ENCODE measurements around the gene TYROBP. TPM values are rescaled to one million over a fixed set of nuclear protein-coding genes. Genes with fewer than 3 reads are reported as not detected.

Gene TYROBP
- total RNA-seq, 1 experiment from 2014 or later = not detected

- H3K4ac ChIP-seq (ENCODE audit: low read depth, low read length) = no peak overlapping the region
- no peak overlapping the region for H3K18ac ChIP-seq (ENCODE audit: insufficient read length, low read depth, low read length)
- Mint-ChIP-seq H3K4me1 (peaks cover 9 to 13% of the 10 kb centered on the region in 2 experiments), H3K36me3 (ENCODE audit: insufficient read depth in 1 of 3, low read depth in 3 of 3) (peaks cover 0 to 3% (median 0%) of the 10 kb centered on the region in 3 experiments; a peak in 2 of 7 replicates), H3K4me3 (peak overlapping the region; percentile 62 to 81), H3K27me3 (ENCODE audit: low read depth) (peaks cover 88% of the 10 kb centered on the region), H3K9me3 (no peaks in the 10 kb centered on the region; a peak in 1 of 5 replicates), H3K27ac (peak overlapping the region in 1 of 3 experiments; percentile 74; a peak in 1 of 7 replicates)
- no peaks in the 10 kb centered on the region for H3K4me1 ChIP-seq (ENCODE audit: insufficient read depth, low read length)
- H3K79me1 ChIP-seq (ENCODE audit: insufficient read depth, low read depth, low read length, poor library complexity, severe bottlenecking) = no peaks in the 10 kb centered on the region
- peaks cover 3% of the 10 kb centered on the region for H4K20me1 ChIP-seq (ENCODE audit: control insufficient read depth, insufficient read depth, insufficient read length)
- H4K91ac ChIP-seq (ENCODE audit: insufficient read length, low read depth, low read length) = no peak overlapping the region
- H2AK5ac ChIP-seq (ENCODE audit: insufficient read length, low read length) = no peak overlapping the region
- no peaks in the 10 kb centered on the region for H3K9me3 ChIP-seq (ENCODE audit: control insufficient read depth, low read depth, low read length)
- no peak overlapping the region for H4K5ac ChIP-seq (ENCODE audit: insufficient read length, low read depth, low read length)
- no CpG with 5 or more reads among the region's 55 CpGs for WGBS (ENCODE audit: extremely low coverage, insufficient read length, low lambda C conversion rate)
- peak overlapping the region; percentile 71 for H3K4me2 ChIP-seq (ENCODE audit: insufficient read depth, insufficient read length, low read length)
- no peak overlapping the region for H4K8ac ChIP-seq (replicated peaks; ENCODE audit: insufficient read length, low read depth, low read length)
- no peak overlapping the region for H2BK120ac ChIP-seq (ENCODE audit: low read depth, low read length, poor library complexity, severe bottlenecking)
- H3K23ac ChIP-seq (ENCODE audit: insufficient read length, low read depth, low read length) = no peak overlapping the region
- H3T11ph ChIP-seq (ENCODE audit: low read length) = no peak overlapping the region
- no peak overlapping the region for H3K27ac ChIP-seq (ENCODE audit: insufficient read length, low read depth, low read length)
- H2BK15ac ChIP-seq (ENCODE audit: low read depth, low read length) = no peak overlapping the region
- no peak overlapping the region for H2AFZ ChIP-seq (ENCODE audit: low read length)
- peaks cover 4% of the 10 kb centered on the region; the same call in 1 of the 2 replicates for H3K27me3 ChIP-seq (ENCODE audit: insufficient read depth, low read length)
- peak; percentile 98 for DNase-seq
- H3K79me2 ChIP-seq (ENCODE audit: insufficient read depth, low read length) = no peaks in the 10 kb centered on the region
- H3K56ac ChIP-seq (ENCODE audit: insufficient read length, low read depth, low read length) = no peak overlapping the region
- H2BK12ac ChIP-seq (ENCODE audit: insufficient read length, low read depth, low read length) = no peak overlapping the region
- H3K9ac ChIP-seq (ENCODE audit: extremely low read depth, insufficient read length, low read length) = peak overlapping the region; percentile 0
- H2BK5ac ChIP-seq (ENCODE audit: insufficient read length, low read length) = no peak overlapping the region
- peak overlapping the region; percentile 19; the same call in 1 of the 2 replicates for H3K14ac ChIP-seq (ENCODE audit: insufficient read depth, low read length)
- no peak overlapping the region for H2BK20ac ChIP-seq (ENCODE audit: low read depth, low read length, poor library complexity, severe bottlenecking)
- peaks cover 17% of the 10 kb centered on the region for H3K23me2 ChIP-seq (ENCODE audit: insufficient read length, low read depth, low read length, poor library complexity, severe bottlenecking)
- TF ChIP-seq CTCF (conservative IDR thresholded peaks at IDR 0.05) = no peak
These were observed 47.1 kb downstream of the TYROBP start for GRCh38 chr19:35860818-35861639.
